ENCODE measurements around the gene KCNC2.
A peak's percentile ranks its signal among the peaks of the same experiment; 100 is the strongest.

Gene KCNC2

GRCh38 chr12:75170640-75171185 is 38.9 kb downstream of the KCNC2 start:
- H3K4me1 ChIP-seq (ENCODE audit: control extremely low read depth in 1 of 4, control insufficient read depth in 4 of 4, insufficient read depth in 4 of 4, low read length in 3 of 4) = peaks cover 4 to 30% (median 10%) of the 10 kb centered on the region in 4 experiments
- H3K9me3 ChIP-seq (ENCODE audit: control extremely low read depth in 1 of 5, control insufficient read depth in 4 of 5, insufficient read depth in 2 of 5, low read depth in 1 of 5, low read length in 4 of 5) = no peaks in the 10 kb centered on the region
- no peaks in the 10 kb centered on the region for H3K27me3 ChIP-seq (replicated peaks in 2 of 5; ENCODE audit: control insufficient read depth in 4 of 5, insufficient read depth in 5 of 5, low read length in 4 of 5)
- peak in 2 of 3 donors; percentile 4 to 12 for DNase-seq
- no peak overlapping the region for H3K27ac ChIP-seq (ENCODE audit: insufficient read depth in 1 of 2, low read depth in 1 of 2, low read length in 2 of 2, poor library complexity in 1 of 2, severe bottlenecking in 2 of 2)
- no peak overlapping the region for H3K4me3 ChIP-seq (ENCODE audit: control insufficient read depth in 1 of 7, extremely low read depth in 1 of 7, insufficient read depth in 4 of 7, low read depth in 2 of 7, low read length in 6 of 7)
- ChIA-PET POLR2A (no interaction called here), CTCF (no interaction called here)
- no peaks in the 10 kb centered on the region for H3K36me3 ChIP-seq (ENCODE audit: control insufficient read depth in 4 of 4, insufficient read depth in 4 of 4, low read length in 3 of 4)
- 65% methylated on average over 3 of the region's 4 CpGs for WGBS (ENCODE audit: insufficient coverage)

GRCh38 chr12:75162845-75163244 is 46.8 kb downstream of the KCNC2 start:
- WGBS (ENCODE audit: insufficient coverage) = 68% methylated on average over 4 of the region's 4 CpGs

GRCh38 chr12:75161488-75161887 is 48.2 kb downstream of the KCNC2 start:
- POLR2A ChIA-PET = no interaction called here
- DNase-seq = no peak
- H3K4me1 ChIP-seq (ENCODE audit: control extremely low read depth in 1 of 4, control insufficient read depth in 4 of 4, insufficient read depth in 4 of 4, low read length in 3 of 4) = no peaks in the 10 kb centered on the region
- CTCF ChIA-PET = no interaction called here
- H3K27me3 ChIP-seq (replicated peaks in 2 of 5; ENCODE audit: control insufficient read depth in 4 of 5, insufficient read depth in 5 of 5, low read length in 4 of 5) = peaks cover 0 to 2% (median 0%) of the 10 kb centered on the region in 5 experiments
- H3K9me3 ChIP-seq (ENCODE audit: control extremely low read depth in 1 of 5, control insufficient read depth in 4 of 5, insufficient read depth in 2 of 5, low read depth in 1 of 5, low read length in 4 of 5) = no peaks in the 10 kb centered on the region
- H3K4me3 ChIP-seq (ENCODE audit: control insufficient read depth in 1 of 7, extremely low read depth in 1 of 7, insufficient read depth in 4 of 7, low read depth in 2 of 7, low read length in 6 of 7) = no peak overlapping the region
- no CpG with 5 or more reads among the region's 1 CpG for WGBS (ENCODE audit: insufficient coverage)
- no peak overlapping the region for H3K27ac ChIP-seq (ENCODE audit: insufficient read depth in 1 of 2, low read depth in 1 of 2, low read length in 2 of 2, poor library complexity in 1 of 2, severe bottlenecking in 2 of 2)
- no peaks in the 10 kb centered on the region for H3K36me3 ChIP-seq (ENCODE audit: control insufficient read depth in 4 of 4, insufficient read depth in 4 of 4, low read length in 3 of 4)

More at GRCh38 chr12:75162845-75163244, 46.8 kb downstream of the KCNC2 start:
- H3K27me3 ChIP-seq (replicated peaks in 2 of 5; ENCODE audit: control insufficient read depth in 4 of 5, insufficient read depth in 5 of 5, low read length in 4 of 5) = peaks cover 0 to 2% (median 0%) of the 10 kb centered on the region in 5 experiments
- H3K9me3 ChIP-seq (ENCODE audit: control extremely low read depth in 1 of 5, control insufficient read depth in 4 of 5, insufficient read depth in 2 of 5, low read depth in 1 of 5, low read length in 4 of 5) = no peaks in the 10 kb centered on the region
- DNase-seq = no peak
- no peaks in the 10 kb centered on the region for H3K4me1 ChIP-seq (ENCODE audit: control extremely low read depth in 1 of 4, control insufficient read depth in 4 of 4, insufficient read depth in 4 of 4, low read length in 3 of 4)
- ChIA-PET POLR2A (no interaction called here), CTCF (no interaction called here)
- no peak overlapping the region for H3K4me3 ChIP-seq (ENCODE audit: control insufficient read depth in 1 of 7, extremely low read depth in 1 of 7, insufficient read depth in 4 of 7, low read depth in 2 of 7, low read length in 6 of 7)
- H3K36me3 ChIP-seq (ENCODE audit: control insufficient read depth in 4 of 4, insufficient read depth in 4 of 4, low read length in 3 of 4) = no peaks in the 10 kb centered on the region
- no peak overlapping the region for H3K27ac ChIP-seq (ENCODE audit: insufficient read depth in 1 of 2, low read depth in 1 of 2, low read length in 2 of 2, poor library complexity in 1 of 2, severe bottlenecking in 2 of 2)

GRCh38 chr12:75157385-75157784 is 52.3 kb downstream of the KCNC2 start:
- POLR2A ChIA-PET = no interaction called here
- CTCF ChIA-PET = no interaction called here
- no CpG with 5 or more reads among the region's 1 CpG for WGBS (ENCODE audit: insufficient coverage)

GRCh38 chr12:75155962-75156361 is 53.7 kb downstream of the KCNC2 start:
- Histone ChIP-seq H3K9me3 (ENCODE audit: control extremely low read depth in 1 of 5, control insufficient read depth in 4 of 5, insufficient read depth in 2 of 5, low read depth in 1 of 5, low read length in 4 of 5) (no peaks in the 10 kb centered on the region), H3K27ac (ENCODE audit: insufficient read depth in 1 of 2, low read depth in 1 of 2, low read length in 2 of 2, poor library complexity in 1 of 2, severe bottlenecking in 2 of 2) (no peak overlapping the region), H3K4me1 (ENCODE audit: control extremely low read depth in 1 of 4, control insufficient read depth in 4 of 4, insufficient read depth in 4 of 4, low read length in 3 of 4) (no peaks in the 10 kb centered on the region), H3K4me3 (ENCODE audit: control insufficient read depth in 1 of 7, extremely low read depth in 1 of 7, insufficient read depth in 4 of 7, low read depth in 2 of 7, low read length in 6 of 7) (no peak overlapping the region), H3K36me3 (ENCODE audit: control insufficient read depth in 4 of 4, insufficient read depth in 4 of 4, low read length in 3 of 4) (no peaks in the 10 kb centered on the region), H3K27me3 (replicated peaks in 2 of 5; ENCODE audit: control insufficient read depth in 4 of 5, insufficient read depth in 5 of 5, low read length in 4 of 5) (peaks cover 0 to 4% (median 0%) of the 10 kb centered on the region in 5 experiments)
- WGBS (ENCODE audit: insufficient coverage) = no CpG with 5 or more reads among the region's 2 CpGs
- POLR2A ChIA-PET = no interaction called here
- CTCF ChIA-PET = no interaction called here
- DNase-seq = no peak

More at GRCh38 chr12:75157385-75157784, 52.3 kb downstream of the KCNC2 start:
- H3K36me3 ChIP-seq (ENCODE audit: control insufficient read depth in 4 of 4, insufficient read depth in 4 of 4, low read length in 3 of 4) = no peaks in the 10 kb centered on the region
- no peak for DNase-seq
- no peak overlapping the region for H3K4me3 ChIP-seq (ENCODE audit: control insufficient read depth in 1 of 7, extremely low read depth in 1 of 7, insufficient read depth in 4 of 7, low read depth in 2 of 7, low read length in 6 of 7)
- H3K4me1 ChIP-seq (ENCODE audit: control extremely low read depth in 1 of 4, control insufficient read depth in 4 of 4, insufficient read depth in 4 of 4, low read length in 3 of 4) = no peaks in the 10 kb centered on the region
- H3K9me3 ChIP-seq (ENCODE audit: control extremely low read depth in 1 of 5, control insufficient read depth in 4 of 5, insufficient read depth in 2 of 5, low read depth in 1 of 5, low read length in 4 of 5) = no peaks in the 10 kb centered on the region
- peaks cover 0 to 4% (median 0%) of the 10 kb centered on the region in 5 experiments for H3K27me3 ChIP-seq (replicated peaks in 2 of 5; ENCODE audit: control insufficient read depth in 4 of 5, insufficient read depth in 5 of 5, low read length in 4 of 5)
- H3K27ac ChIP-seq (ENCODE audit: insufficient read depth in 1 of 2, low read depth in 1 of 2, low read length in 2 of 2, poor library complexity in 1 of 2, severe bottlenecking in 2 of 2) = no peak overlapping the region

GRCh38 chr12:75154388-75154787 is 55.3 kb downstream of the KCNC2 start:
- Histone ChIP-seq H3K27ac (ENCODE audit: insufficient read depth in 1 of 2, low read depth in 1 of 2, low read length in 2 of 2, poor library complexity in 1 of 2, severe bottlenecking in 2 of 2) (no peak overlapping the region), H3K36me3 (ENCODE audit: control insufficient read depth in 4 of 4, insufficient read depth in 4 of 4, low read length in 3 of 4) (no peaks in the 10 kb centered on the region), H3K4me1 (ENCODE audit: control extremely low read depth in 1 of 4, control insufficient read depth in 4 of 4, insufficient read depth in 4 of 4, low read length in 3 of 4) (no peaks in the 10 kb centered on the region), H3K4me3 (ENCODE audit: control insufficient read depth in 1 of 7, extremely low read depth in 1 of 7, insufficient read depth in 4 of 7, low read depth in 2 of 7, low read length in 6 of 7) (no peak overlapping the region), H3K9me3 (ENCODE audit: control extremely low read depth in 1 of 5, control insufficient read depth in 4 of 5, insufficient read depth in 2 of 5, low read depth in 1 of 5, low read length in 4 of 5) (no peaks in the 10 kb centered on the region), H3K27me3 (replicated peaks in 2 of 5; ENCODE audit: control insufficient read depth in 4 of 5, insufficient read depth in 5 of 5, low read length in 4 of 5) (peaks cover 0 to 4% (median 0%) of the 10 kb centered on the region in 5 experiments)
- DNase-seq = no peak
- 100% methylated on average over 1 of the region's 1 CpG for WGBS (ENCODE audit: insufficient coverage)
- POLR2A ChIA-PET = no interaction called here
- CTCF ChIA-PET = no interaction called here

GRCh38 chr12:75139196-75139595 is 70.4 kb downstream of the KCNC2 start:
- H3K4me1 ChIP-seq (ENCODE audit: control extremely low read depth in 1 of 4, control insufficient read depth in 4 of 4, insufficient read depth in 4 of 4, low read length in 3 of 4) = no peaks in the 10 kb centered on the region
- H3K9me3 ChIP-seq (ENCODE audit: control extremely low read depth in 1 of 5, control insufficient read depth in 4 of 5, insufficient read depth in 2 of 5, low read depth in 1 of 5, low read length in 4 of 5) = no peaks in the 10 kb centered on the region
- 92% methylated on average over 4 of the region's 5 CpGs for WGBS (ENCODE audit: insufficient coverage)

More at GRCh38 chr12:75139196-75139595, 70.4 kb downstream of the KCNC2 start:
- POLR2A ChIA-PET = no interaction called here
- Histone ChIP-seq H3K27ac (ENCODE audit: insufficient read depth in 1 of 2, low read depth in 1 of 2, low read length in 2 of 2, poor library complexity in 1 of 2, severe bottlenecking in 2 of 2) (no peak overlapping the region), H3K4me3 (ENCODE audit: control insufficient read depth in 1 of 7, extremely low read depth in 1 of 7, insufficient read depth in 4 of 7, low read depth in 2 of 7, low read length in 6 of 7) (no peak overlapping the region), H3K36me3 (ENCODE audit: control insufficient read depth in 4 of 4, insufficient read depth in 4 of 4, low read length in 3 of 4) (no peaks in the 10 kb centered on the region), H3K27me3 (replicated peaks in 2 of 5; ENCODE audit: control insufficient read depth in 4 of 5, insufficient read depth in 5 of 5, low read length in 4 of 5) (no peaks in the 10 kb centered on the region)
- CTCF ChIA-PET = no interaction called here
- no peak for DNase-seq

All from common myeloid progenitor, CD34-positive (primary cell).